Lower leg skin (tissue), 4 donors: ENCODE results near the gene ME2. TPM values are rescaled to one million over a fixed set of nuclear protein-coding genes. Genes with fewer than 3 reads are reported as not detected.

Experiments
- DNase-seq, 2 donors: peaks; one replicate each; pipeline ENCODE4 v3.0.0-alpha.2; 2019; ENCODE audit warnings: low spot score in 2 of 2
- H3K4me3 ChIP-seq: fragments of 200-600 bp; sonication (generic); 2 replicates; pipeline ENCODE4 v1.5.1; 2017; ENCODE audit warnings: mild to moderate bottlenecking, low read depth; ENCODE audit not compliant: poor library complexity, severe bottlenecking
- POLR2A ChIP-seq, 2 donors: fragments of 450-650 bp; IDR thresholded peaks; one replicate each; pipeline ENCODE4 v1.6.1; 2016 to 2017; ENCODE audit warnings: antibody characterized with exemption in 2 of 2, mild to moderate bottlenecking in 1 of 2, moderate library complexity in 1 of 2
- WGBS, 2 donors: methylation state at CpG; one replicate each; pipeline ENCODE4 v1.1.5; 2018; 5-methylcytosine and 5-hydroxymethylcytosine counted together
- intact Hi-C: fragments of 100-400 bp; cut with DNase I; formaldehyde crosslinking; loops from one replicate; pipeline ENCODE4 v1.15.0; 2023; ENCODE audit warnings: low total_unique reads
- total RNA-seq, 4 donors: library from RNA; depleted of rRNA; stranded (reverse); fragments of >200 nt; gene quantifications; one replicate each; pipeline ENCODE4 v1.1.0, GENCODE V29; 2016
- TF ChIP-seq, protein P1 (sequence below), 3 donors: fragments of 450-650 bp; IDR thresholded peaks; one replicate each; pipeline ENCODE4 v1.5.1; 2016; ENCODE audit warnings: antibody characterized with exemption in 3 of 3, mild to moderate bottlenecking in 3 of 3, moderate library complexity in 2 of 3

The ME2 gene
- total RNA-seq, 4 donors from 2014 or later: 10.4 to 25.5 (median 21.4) TPM

GRCh38 chr18:50911006-50911405 lies 32.1 kb downstream of the ME2 start:
- DNase-seq: no peak
- TF ChIP-seq POLR2A (IDR thresholded peaks at IDR 0.05): no peak
- TF ChIP-seq, protein P1, sequence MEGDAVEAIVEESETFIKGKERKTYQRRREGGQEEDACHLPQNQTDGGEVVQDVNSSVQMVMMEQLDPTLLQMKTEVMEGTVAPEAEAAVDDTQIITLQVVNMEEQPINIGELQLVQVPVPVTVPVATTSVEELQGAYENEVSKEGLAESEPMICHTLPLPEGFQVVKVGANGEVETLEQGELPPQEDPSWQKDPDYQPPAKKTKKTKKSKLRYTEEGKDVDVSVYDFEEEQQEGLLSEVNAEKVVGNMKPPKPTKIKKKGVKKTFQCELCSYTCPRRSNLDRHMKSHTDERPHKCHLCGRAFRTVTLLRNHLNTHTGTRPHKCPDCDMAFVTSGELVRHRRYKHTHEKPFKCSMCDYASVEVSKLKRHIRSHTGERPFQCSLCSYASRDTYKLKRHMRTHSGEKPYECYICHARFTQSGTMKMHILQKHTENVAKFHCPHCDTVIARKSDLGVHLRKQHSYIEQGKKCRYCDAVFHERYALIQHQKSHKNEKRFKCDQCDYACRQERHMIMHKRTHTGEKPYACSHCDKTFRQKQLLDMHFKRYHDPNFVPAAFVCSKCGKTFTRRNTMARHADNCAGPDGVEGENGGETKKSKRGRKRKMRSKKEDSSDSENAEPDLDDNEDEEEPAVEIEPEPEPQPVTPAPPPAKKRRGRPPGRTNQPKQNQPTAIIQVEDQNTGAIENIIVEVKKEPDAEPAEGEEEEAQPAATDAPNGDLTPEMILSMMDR (IDR thresholded peaks at IDR 0.05): no peak
- WGBS, 2 donors: 91 to 95% methylated on average over 1 of the region's 1 CpG
- intact Hi-C loops: no loop called here
- H3K4me3 ChIP-seq: no peak overlapping the region

- DNase-seq: no peak
- 75 to 77% methylated on average over 1 of the region's 1 CpG for WGBS, 2 donors
- H3K4me3 ChIP-seq: no peak overlapping the region
- TF ChIP-seq POLR2A (IDR thresholded peaks at IDR 0.05): no peak
- TF ChIP-seq, protein P1 (IDR thresholded peaks at IDR 0.05): no peak
- intact Hi-C loops: no loop called here
Measured at GRCh38 chr18:50917021-50917420, 38.1 kb downstream of the ME2 start.

DNA sequence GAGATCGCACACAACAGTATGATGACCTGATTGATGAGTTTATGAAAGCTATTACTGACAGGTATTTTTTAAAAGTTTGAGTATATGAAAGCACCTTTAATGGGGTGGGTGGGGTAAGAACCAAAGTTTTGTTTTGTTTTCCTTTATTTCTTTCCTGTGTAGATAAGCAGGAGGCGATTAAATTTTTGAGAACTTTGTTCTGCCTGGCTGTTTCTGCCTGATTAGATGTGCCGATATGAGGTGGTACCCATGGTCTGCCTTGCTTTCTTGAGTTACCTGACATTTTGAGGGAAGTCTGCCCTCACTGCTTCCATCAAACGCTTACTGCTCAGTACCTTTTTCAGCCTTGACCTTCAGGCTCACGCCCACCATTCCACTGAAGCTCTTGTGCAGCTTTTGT lies 39.2 kb downstream of the ME2 start:
- no peak for DNase-seq
- intact Hi-C loops: no loop called here
- WGBS, 2 donors: 97 to 99% methylated on average over 5 of the region's 5 CpGs
- no peak overlapping the region for H3K4me3 ChIP-seq
- TF ChIP-seq, protein P1 (IDR thresholded peaks at IDR 0.05): no peak
- TF ChIP-seq POLR2A (IDR thresholded peaks at IDR 0.05): no peak

GRCh38 chr18:50924372-50924771 lies 45.5 kb downstream of the ME2 start:
- 94 to 99% methylated on average over 2 of the region's 2 CpGs for WGBS, 2 donors
- intact Hi-C loops: no loop called here
- H3K4me3 ChIP-seq: no peak overlapping the region
- TF ChIP-seq, protein P1 (IDR thresholded peaks at IDR 0.05): no peak
- no peak for TF ChIP-seq POLR2A (IDR thresholded peaks at IDR 0.05)
- no peak for DNase-seq

DNA sequence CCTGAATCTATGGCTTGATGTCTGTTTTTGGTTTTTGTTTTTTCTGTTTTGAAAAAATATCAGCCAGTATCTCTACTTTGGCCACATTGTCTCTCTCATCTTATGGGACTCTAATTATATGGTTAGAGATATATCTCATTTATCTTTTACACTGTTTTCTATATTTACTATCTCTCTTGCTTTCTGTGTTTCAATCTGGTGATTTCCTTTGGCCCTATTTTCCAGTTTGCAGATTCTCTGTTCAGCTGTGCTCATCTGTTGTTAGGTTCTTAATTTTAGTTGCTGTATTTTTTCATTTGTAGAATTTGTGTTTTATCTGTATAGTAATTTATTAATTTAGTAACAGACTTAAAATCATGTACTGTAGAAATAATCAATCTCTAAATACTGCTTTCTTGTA lies 47.6 kb downstream of the ME2 start:
- intact Hi-C loops: no loop called here
- H3K4me3 ChIP-seq: no peak overlapping the region
- TF ChIP-seq POLR2A (IDR thresholded peaks at IDR 0.05): no peak
- DNase-seq: no peak

DNA sequence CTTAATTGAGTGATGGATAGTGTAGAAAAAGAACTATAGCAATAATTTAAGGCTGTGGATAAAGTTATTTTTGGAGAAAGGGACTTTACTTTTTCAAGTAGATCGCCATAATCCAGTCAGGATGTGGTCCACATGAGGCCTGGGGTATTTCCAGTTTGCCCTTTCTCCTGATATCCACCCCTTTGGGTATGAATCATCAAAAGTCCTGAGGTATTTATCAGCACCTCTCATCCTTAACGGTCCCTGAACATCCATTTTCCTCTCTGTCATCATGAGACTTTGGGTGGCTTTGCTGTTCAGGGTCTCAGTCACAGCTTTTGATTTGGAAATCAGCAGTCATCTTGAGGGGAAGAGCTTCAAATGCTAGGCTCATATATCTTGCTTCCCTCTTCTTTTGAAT lies 49.6 kb downstream of the ME2 start:
- 90% methylated on average over 2 of the region's 2 CpGs for WGBS, 2 donors
- H3K4me3 ChIP-seq: no peak overlapping the region
- intact Hi-C loops: no loop called here
- no peak for DNase-seq
- TF ChIP-seq, protein P1 (IDR thresholded peaks at IDR 0.05): no peak
- TF ChIP-seq POLR2A (IDR thresholded peaks at IDR 0.05): no peak
